Stimulated activated CD8-positive, alpha-beta memory T cell treated with anti-CD3 and anti-CD28 coated beads, Interleukin-12 subunit alpha, Interleukin-12 subunit beta, amount 100 ng/mL, for 4 hours (primary cell): ENCODE data around the gene C12orf56.
"Not testable (repeated sequence)": the region's sequence is repeated elsewhere in the genome, so short reads cannot be mapped to it uniquely, and the experiment has no call there.

Source experiments
- DNase-seq: peaks from one replicate; pipeline ENCODE4 v3.0.0-alpha.2; 2020; ENCODE audit warnings: low read depth

C12orf56 gene

GRCh38 chr12:64387197-64387816 lies 3.3 kb downstream of the C12orf56 start:
- no peak for DNase-seq

- DNase-seq, result no peak
Measured at GRCh38 chr12:64385468-64385867, 5.1 kb downstream of the C12orf56 start.

GRCh38 chr12:64385019-64385418 lies 5.5 kb downstream of the C12orf56 start:
- no peak for DNase-seq

- DNase-seq, result no peak
Measured at GRCh38 chr12:64383675-64384074, 6.9 kb downstream of the C12orf56 start.

GRCh38 chr12:64362721-64363305 lies 27.7 kb downstream of the C12orf56 start:
- no peak for DNase-seq

- DNase-seq, result not testable (repeated sequence)
Measured at GRCh38 chr12:64361173-64361572, 29.4 kb downstream of the C12orf56 start.

GRCh38 chr12:64356209-64356608 lies 34.3 kb downstream of the C12orf56 start:
- not testable (repeated sequence) for DNase-seq

GRCh38 chr12:64352181-64352580 lies 38.4 kb downstream of the C12orf56 start:
- DNase-seq, result no peak

- no peak for DNase-seq
Measured at GRCh38 chr12:64351265-64351664, 39.3 kb downstream of the C12orf56 start.

- no peak for DNase-seq
Measured at GRCh38 chr12:64347630-64348029, 42.9 kb downstream of the C12orf56 start.

- DNase-seq, result not testable (repeated sequence)
Measured at GRCh38 chr12:64344631-64345030, 45.9 kb downstream of the C12orf56 start.

- DNase-seq, result not testable (repeated sequence)
Measured at GRCh38 chr12:64340546-64340945, 50.0 kb downstream of the C12orf56 start.

GRCh38 chr12:64335886-64336466 lies 54.6 kb downstream of the C12orf56 start:
- no peak for DNase-seq

- no peak for DNase-seq
Measured at GRCh38 chr12:64332938-64333337, 57.6 kb downstream of the C12orf56 start.

- DNase-seq, result no peak
Measured at GRCh38 chr12:64332296-64332695, 58.3 kb downstream of the C12orf56 start.

GRCh38 chr12:64329031-64329710 lies 61.4 kb downstream of the C12orf56 start:
- DNase-seq, result not testable (repeated sequence)

GRCh38 chr12:64325055-64325454 lies 65.5 kb downstream of the C12orf56 start:
- DNase-seq, result no peak

GRCh38 chr12:64323476-64324225 lies 66.9 kb downstream of the C12orf56 start:
- no peak for DNase-seq

- no peak for DNase-seq
Measured at GRCh38 chr12:64323006-64323405, 67.6 kb downstream of the C12orf56 start.

GRCh38 chr12:64320611-64321010 lies 69.9 kb downstream of the C12orf56 start:
- no peak for DNase-seq

- not testable (repeated sequence) for DNase-seq
Measured at GRCh38 chr12:64319540-64320225, 70.9 kb downstream of the C12orf56 start.

GRCh38 chr12:64318605-64319004 lies 72.0 kb downstream of the C12orf56 start:
- DNase-seq, result no peak
